HepG2 (cell line): ENCODE results near the gene HAGH. TPM values are rescaled to one million over a fixed set of nuclear protein-coding genes. Genes with fewer than 3 reads are reported as not detected.
A peak's percentile ranks its signal among the peaks of the same experiment; 100 is the strongest.

Experiments
- ATAC-seq: fragments of 200-7000 bp; cut with Tn5 transposase; 3 replicates; pipeline ENCODE4 v1.9.1; 2020; ENCODE audit warnings: mild to moderate bottlenecking, moderate library complexity
- BruUV-seq: library from RNA; stranded (reverse); fragments of 400-500 nt; replicated peaks from 2 replicates; lab custom pipeline; 2021; lab: Mats Ljungman, UMichigan
- CTCF ChIA-PET: fragments of 300-600 bp; formaldehyde crosslinking; extraction: SDS; loops from one replicate; lab custom pipeline; 2021; ENCODE audit warnings: low total read pairs, inconsistent platforms, low intra/inter-chr PET ratio; lab: Yijun Ruan, JAX
- POLR2A ChIA-PET: fragments of 350-600 bp; sonication (Branson Sonifier 250); formaldehyde crosslinking; loops from one replicate; lab custom pipeline; 2020; ENCODE audit warnings: antibody characterized with exemption, inconsistent platforms; lab: Yijun Ruan, JAX
- DNase-seq: peaks from one replicate; pipeline ENCODE4 v3.0.0-alpha.2; 2015; ENCODE audit warnings: low spot score
- FAIRE-seq: peaks from 3 replicates; lab custom pipeline; 2011; peaks lifted over from hg19 to GRCh38; lab: Jason Lieb, UNC
- H2AFZ ChIP-seq: one replicate; pipeline ENCODE4 v1.6.1; 2011; ENCODE audit warnings: low read length, inconsistent platforms
- H3K27ac ChIP-seq: fragments of 300-600 bp; 3 replicates; pipeline ENCODE4 v1.8.0; 2011; ENCODE audit warnings: mixed run types, mild to moderate bottlenecking, mixed read lengths, low read length, inconsistent platforms; ENCODE audit not compliant: insufficient read depth; ENCODE audit errors: extremely low read length
- H3K27me3 ChIP-seq, 2 experiments: fragments of 200-600 bp in 1 of 2; 2 replicates in 1 of 2; 3 replicates in 1 of 2; pipeline versions ENCODE4 v1.6.0 to v1.8.0; 2011; ENCODE audit warnings: low read length in 2 of 2, mild to moderate bottlenecking in 2 of 2, moderate library complexity in 2 of 2, inconsistent platforms in 1 of 2; ENCODE audit not compliant: insufficient read depth in 2 of 2, control insufficient read depth in 1 of 2
- H3K36me3 ChIP-seq, 2 experiments: fragments of 200-600 bp in 1 of 2; replicated peaks in 1 of 2; 2 replicates in 1 of 2; 3 replicates in 1 of 2; pipeline versions ENCODE4 v1.5.1 to v1.8.0; 2011; ENCODE audit warnings: low read length in 2 of 2, inconsistent platforms in 1 of 2; ENCODE audit not compliant: insufficient read depth in 2 of 2, control insufficient read depth in 1 of 2
- H3K4me1 ChIP-seq: 2 replicates; pipeline ENCODE4 v1.5.1; 2012; ENCODE audit warnings: low read length, inconsistent platforms; ENCODE audit not compliant: insufficient read depth
- H3K4me2 ChIP-seq: 2 replicates; pipeline ENCODE4 v1.6.0; 2011; ENCODE audit warnings: low read depth, low read length, inconsistent platforms
- H3K4me3 ChIP-seq, 3 experiments: fragments of 200-600 bp in 1 of 3; sonication (generic), shearing (Covaris generic) in 1 of 3; replicated peaks in 1 of 3; 2 replicates each; pipeline ENCODE4 v1.5.1; 2011 to 2016; ENCODE audit warnings: low read length in 3 of 3, inconsistent platforms in 2 of 3, low read depth in 2 of 3, mild to moderate bottlenecking in 2 of 3, control low read depth in 1 of 3, mixed read lengths in 1 of 3; ENCODE audit not compliant: insufficient read depth in 1 of 3
- H3K79me2 ChIP-seq: one replicate; pipeline ENCODE4 v1.6.1; 2011; ENCODE audit warnings: low read length, inconsistent platforms; ENCODE audit not compliant: insufficient read depth
- H3K9ac ChIP-seq: 2 replicates; pipeline ENCODE4 v1.6.0; 2011; ENCODE audit warnings: mild to moderate bottlenecking, low read depth, low read length, inconsistent platforms; ENCODE audit not compliant: insufficient read depth
- H3K9me3 ChIP-seq: 2 replicates; pipeline ENCODE4 v1.5.1; 2012; ENCODE audit warnings: mild to moderate bottlenecking, low read length
- H4K20me1 ChIP-seq: 2 replicates; pipeline ENCODE4 v1.6.0; 2011; ENCODE audit warnings: inconsistent platforms, mild to moderate bottlenecking, low read length, moderate library complexity; ENCODE audit not compliant: insufficient read depth
- SALL1 ChIP-seq: sonication (generic); formaldehyde crosslinking; IDR thresholded peaks from 2 replicates; pipeline ENCODE4 v1.8.0; 2022; ENCODE audit warnings: mild to moderate bottlenecking, missing genetic modification reagents
- ZNF263 ChIP-seq: sonication (generic); formaldehyde crosslinking; IDR thresholded peaks from 2 replicates; pipeline ENCODE4 v1.4.0; 2020; ENCODE audit warnings: missing genetic modification reagents
- ZNF34 ChIP-seq: sonication (generic); formaldehyde crosslinking; IDR thresholded peaks from 2 replicates; pipeline ENCODE4 v1.4.0; 2020; ENCODE audit warnings: mild to moderate bottlenecking, missing genetic modification reagents, borderline replicate concordance
- WGBS: methylation state at CpG from one replicate; pipeline ENCODE4 v1.1.6; 2017; ENCODE audit warnings: low lambda C conversion rate; 5-methylcytosine and 5-hydroxymethylcytosine counted together
- in situ Hi-C: cut with HindIII; loops from 2 replicates; pipeline ENCODE4 v1.10.0; 2017; ENCODE audit warnings: low pct_unique_long_range_greater_than_20kb; ENCODE audit not compliant: extremely low pct_ligation_motif_present
- intact Hi-C: fragments of 100-400 bp; cut with micrococcal nuclease; formaldehyde crosslinking; loops from one replicate; pipeline ENCODE4 v1.10.0; 2022; ENCODE audit not compliant: unreplicated experiment
- polyA plus RNA-seq, 8 experiments: library from polyadenylated mRNA; depleted of rRNA in 3 of 8; stranded (reverse) in 7 of 8; unstranded in 1 of 8; fragments of >200 nt; fragmentation: Illumina TruSeq in 4 of 8; extraction: Trizol in 4 of 8; gene quantifications; 2 replicates each; pipeline versions ENCODE4 v1.2.1 to v1.2.3, GENCODE V29; 2011 to 2016; ENCODE audit warnings: low read depth in 4 of 8, missing spikeins in 1 of 8, mixed read lengths in 1 of 8; ENCODE audit not compliant: insufficient read depth in 1 of 8
- total RNA-seq, 5 experiments: library from RNA; depleted of rRNA; stranded (reverse); fragments of >200 nt; fragmentation: Illumina TruSeq; extraction: Trizol; gene quantifications; 2 replicates each; pipeline ENCODE4 v1.2.3, GENCODE V29; 2016; ENCODE audit warnings: low read depth in 1 of 5
- TF ChIP-seq, protein P1 (sequence below): sonication (generic); formaldehyde crosslinking; IDR thresholded peaks from 2 replicates; pipeline ENCODE4 v1.8.1; 2022; ENCODE audit warnings: low read depth, mild to moderate bottlenecking, missing genetic modification reagents
- TF ChIP-seq, protein P2 (sequence below): sonication (generic); formaldehyde crosslinking; IDR thresholded peaks from 2 replicates; pipeline ENCODE4 v1.4.0; 2020; ENCODE audit warnings: mild to moderate bottlenecking, missing genetic modification reagents

The HAGH gene
- total and polyA plus RNA-seq, 2 of the 13 experiments (the other 11 are each of a cell fraction or from before 2014, with no cell fraction given) = 70.4 to 95.4 TPM

GRCh38 chr16:1858189-1858865 is 31.7 kb upstream of the HAGH start:
- Histone ChIP-seq H3K9ac (0 out of 2 replicates have a peak overlapping the region, but pooled peaks have one; percentile 2), H4K20me1 (no peaks in the 10 kb centered on the region), H3K4me3 (peak overlapping the region in 2 of 3 experiments; percentile 31 to 34; a peak in 1 of 6 replicates), H3K9me3 (no peaks in the 10 kb centered on the region), H2AFZ (peak overlapping the region; percentile 74), H3K4me2 (peak overlapping the region; percentile 61), H3K27ac (no peak overlapping the region), H3K36me3 (no peaks in the 10 kb centered on the region), H3K27me3 (peaks cover 2 to 14% of the 10 kb centered on the region in 2 experiments; a peak in 3 of 5 replicates), H3K4me1 (peaks cover 23% of the 10 kb centered on the region), H3K79me2 (no peaks in the 10 kb centered on the region)
- in situ Hi-C loops = no loop called here
- BruUV-seq = no TSS peak
- no peak for DNase-seq
- TF ChIP-seq ZNF263 (CRISPR knock-in tag) (peak; percentile 53), SALL1 (0 out of 2 replicates have a peak, but pooled peaks have one; percentile 20), ZNF34 (no peak)
- TF ChIP-seq, protein P1, sequence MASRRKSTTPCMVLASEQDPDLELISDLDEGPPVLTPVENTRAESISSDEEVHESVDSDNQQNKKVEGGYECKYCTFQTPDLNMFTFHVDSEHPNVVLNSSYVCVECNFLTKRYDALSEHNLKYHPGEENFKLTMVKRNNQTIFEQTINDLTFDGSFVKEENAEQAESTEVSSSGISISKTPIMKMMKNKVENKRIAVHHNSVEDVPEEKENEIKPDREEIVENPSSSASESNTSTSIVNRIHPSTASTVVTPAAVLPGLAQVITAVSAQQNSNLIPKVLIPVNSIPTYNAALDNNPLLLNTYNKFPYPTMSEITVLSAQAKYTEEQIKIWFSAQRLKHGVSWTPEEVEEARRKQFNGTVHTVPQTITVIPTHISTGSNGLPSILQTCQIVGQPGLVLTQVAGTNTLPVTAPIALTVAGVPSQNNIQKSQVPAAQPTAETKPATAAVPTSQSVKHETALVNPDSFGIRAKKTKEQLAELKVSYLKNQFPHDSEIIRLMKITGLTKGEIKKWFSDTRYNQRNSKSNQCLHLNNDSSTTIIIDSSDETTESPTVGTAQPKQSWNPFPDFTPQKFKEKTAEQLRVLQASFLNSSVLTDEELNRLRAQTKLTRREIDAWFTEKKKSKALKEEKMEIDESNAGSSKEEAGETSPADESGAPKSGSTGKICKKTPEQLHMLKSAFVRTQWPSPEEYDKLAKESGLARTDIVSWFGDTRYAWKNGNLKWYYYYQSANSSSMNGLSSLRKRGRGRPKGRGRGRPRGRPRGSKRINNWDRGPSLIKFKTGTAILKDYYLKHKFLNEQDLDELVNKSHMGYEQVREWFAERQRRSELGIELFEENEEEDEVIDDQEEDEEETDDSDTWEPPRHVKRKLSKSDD (CRISPR knock-in tag) = no peak
- TF ChIP-seq, protein P2, sequence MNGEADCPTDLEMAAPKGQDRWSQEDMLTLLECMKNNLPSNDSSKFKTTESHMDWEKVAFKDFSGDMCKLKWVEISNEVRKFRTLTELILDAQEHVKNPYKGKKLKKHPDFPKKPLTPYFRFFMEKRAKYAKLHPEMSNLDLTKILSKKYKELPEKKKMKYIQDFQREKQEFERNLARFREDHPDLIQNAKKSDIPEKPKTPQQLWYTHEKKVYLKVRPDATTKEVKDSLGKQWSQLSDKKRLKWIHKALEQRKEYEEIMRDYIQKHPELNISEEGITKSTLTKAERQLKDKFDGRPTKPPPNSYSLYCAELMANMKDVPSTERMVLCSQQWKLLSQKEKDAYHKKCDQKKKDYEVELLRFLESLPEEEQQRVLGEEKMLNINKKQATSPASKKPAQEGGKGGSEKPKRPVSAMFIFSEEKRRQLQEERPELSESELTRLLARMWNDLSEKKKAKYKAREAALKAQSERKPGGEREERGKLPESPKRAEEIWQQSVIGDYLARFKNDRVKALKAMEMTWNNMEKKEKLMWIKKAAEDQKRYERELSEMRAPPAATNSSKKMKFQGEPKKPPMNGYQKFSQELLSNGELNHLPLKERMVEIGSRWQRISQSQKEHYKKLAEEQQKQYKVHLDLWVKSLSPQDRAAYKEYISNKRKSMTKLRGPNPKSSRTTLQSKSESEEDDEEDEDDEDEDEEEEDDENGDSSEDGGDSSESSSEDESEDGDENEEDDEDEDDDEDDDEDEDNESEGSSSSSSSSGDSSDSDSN (CRISPR knock-in tag) = 0 out of 2 replicates have a peak, but pooled peaks have one; percentile 28
- intact Hi-C loops = no loop called here
- FAIRE-seq = no peak
- ATAC-seq = peak; percentile 91
- CTCF ChIA-PET = no interaction called here
- WGBS = 5% methylated on average over 8 of the region's 8 CpGs
- POLR2A ChIA-PET = interaction anchor here (0.8 to 1.2 kb wide), 3 partner anchors 28 to 82 kb away, joined by 3 to 5 read pairs (median 3); no protein-coding TSS in a partner anchor
